C4-2B (cell line): Measurements from ENCODE around the gene EPS15.
"Not testable (repeated sequence)": the region's sequence is repeated elsewhere in the genome, so short reads cannot be mapped to it uniquely, and the experiment has no call there.

Experiments used
- H3K27ac ChIP-seq: fragments of 450-650 bp; 2 replicates; pipeline ENCODE4 v1.5.1; 2017
- ZFX ChIP-seq: fragments of 450-650 bp; IDR thresholded peaks from 2 replicates; pipeline ENCODE4 v1.6.1; 2017
- TF ChIP-seq, protein P1 (sequence below): fragments of 450-650 bp; conservative IDR thresholded peaks from 2 replicates; pipeline ENCODE4 v1.5.1; 2017; ENCODE audit warnings: mild to moderate bottlenecking

EPS15 gene

DNA sequence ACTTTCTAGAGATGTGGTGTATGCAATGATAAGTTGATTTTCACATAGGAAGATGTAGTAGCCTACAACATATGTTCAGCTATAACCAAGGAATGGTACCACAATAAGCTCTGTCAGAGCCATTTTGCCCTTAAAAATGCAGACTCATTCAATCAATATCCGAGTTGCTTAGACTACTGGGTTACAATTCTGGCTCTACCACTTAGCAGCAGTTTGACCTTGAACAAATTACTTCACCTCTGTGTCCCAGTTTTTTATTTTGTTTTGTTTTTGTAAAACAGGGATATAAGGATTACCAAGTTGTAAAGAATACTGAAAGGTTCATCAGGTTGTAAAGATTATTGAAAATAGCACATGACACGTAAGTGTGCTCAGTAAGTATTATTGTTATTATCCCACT lies 9.3 kb downstream of the EPS15 start:
- TF ChIP-seq ZFX: no peak
- TF ChIP-seq, protein P1, sequence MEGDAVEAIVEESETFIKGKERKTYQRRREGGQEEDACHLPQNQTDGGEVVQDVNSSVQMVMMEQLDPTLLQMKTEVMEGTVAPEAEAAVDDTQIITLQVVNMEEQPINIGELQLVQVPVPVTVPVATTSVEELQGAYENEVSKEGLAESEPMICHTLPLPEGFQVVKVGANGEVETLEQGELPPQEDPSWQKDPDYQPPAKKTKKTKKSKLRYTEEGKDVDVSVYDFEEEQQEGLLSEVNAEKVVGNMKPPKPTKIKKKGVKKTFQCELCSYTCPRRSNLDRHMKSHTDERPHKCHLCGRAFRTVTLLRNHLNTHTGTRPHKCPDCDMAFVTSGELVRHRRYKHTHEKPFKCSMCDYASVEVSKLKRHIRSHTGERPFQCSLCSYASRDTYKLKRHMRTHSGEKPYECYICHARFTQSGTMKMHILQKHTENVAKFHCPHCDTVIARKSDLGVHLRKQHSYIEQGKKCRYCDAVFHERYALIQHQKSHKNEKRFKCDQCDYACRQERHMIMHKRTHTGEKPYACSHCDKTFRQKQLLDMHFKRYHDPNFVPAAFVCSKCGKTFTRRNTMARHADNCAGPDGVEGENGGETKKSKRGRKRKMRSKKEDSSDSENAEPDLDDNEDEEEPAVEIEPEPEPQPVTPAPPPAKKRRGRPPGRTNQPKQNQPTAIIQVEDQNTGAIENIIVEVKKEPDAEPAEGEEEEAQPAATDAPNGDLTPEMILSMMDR: no peak
- no peak overlapping the region for H3K27ac ChIP-seq

DNA sequence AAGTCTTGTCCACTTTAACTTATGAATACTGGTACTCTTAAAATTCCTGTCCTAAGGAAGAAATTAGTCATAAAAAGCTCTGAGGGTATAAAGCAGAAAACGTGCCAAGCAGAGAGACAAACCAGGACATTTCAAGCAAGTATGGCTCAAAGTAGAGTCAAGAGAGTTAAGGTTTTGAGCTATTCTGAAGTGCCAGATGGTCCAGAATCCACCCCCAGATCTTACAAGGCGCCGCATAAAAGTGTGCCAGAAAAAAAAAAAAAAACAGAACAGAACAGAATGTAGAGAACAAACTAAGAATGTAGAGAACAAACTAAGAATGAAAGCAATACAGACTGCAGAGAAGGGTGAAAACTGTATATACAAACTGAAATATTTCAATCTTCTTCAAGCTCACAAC lies 12.5 kb downstream of the EPS15 start:
- no peak overlapping the region for H3K27ac ChIP-seq
- TF ChIP-seq, protein P1: no peak
- TF ChIP-seq ZFX: no peak

DNA sequence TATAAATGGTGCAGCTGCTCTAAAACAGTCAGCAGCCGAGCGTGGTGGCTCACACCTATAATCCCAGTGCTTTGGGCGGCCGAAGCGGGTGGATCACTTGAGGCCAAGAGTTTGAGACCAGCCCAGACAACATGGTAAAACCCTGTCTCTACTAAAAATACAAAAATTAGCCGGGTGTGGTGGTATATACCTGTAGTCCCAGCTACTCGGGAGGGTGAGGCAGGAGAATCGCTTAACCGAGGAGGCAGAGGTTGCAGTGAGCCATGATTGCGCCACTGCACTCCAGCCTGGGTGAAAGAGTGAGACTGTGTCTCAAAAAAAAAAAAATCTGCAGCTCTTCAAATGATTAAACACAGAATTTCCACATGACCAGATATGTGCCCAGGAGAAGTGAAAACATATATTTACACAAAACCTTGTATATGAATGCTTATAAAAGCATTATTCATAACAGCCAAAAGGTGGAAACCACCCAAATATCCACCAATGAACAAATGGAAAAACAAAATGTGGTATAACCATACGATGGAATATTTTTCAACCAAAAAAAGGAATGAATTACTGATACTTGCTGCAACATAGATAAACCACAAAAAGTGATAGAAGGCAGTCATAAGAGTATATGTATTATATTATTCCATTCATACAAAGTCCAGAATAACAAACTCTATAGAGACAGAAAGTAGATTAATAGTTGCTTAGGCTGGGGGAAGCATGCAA lies 14.1 kb downstream of the EPS15 start:
- no peak for TF ChIP-seq ZFX
- TF ChIP-seq, protein P1: no peak
- H3K27ac ChIP-seq: no peak overlapping the region

DNA sequence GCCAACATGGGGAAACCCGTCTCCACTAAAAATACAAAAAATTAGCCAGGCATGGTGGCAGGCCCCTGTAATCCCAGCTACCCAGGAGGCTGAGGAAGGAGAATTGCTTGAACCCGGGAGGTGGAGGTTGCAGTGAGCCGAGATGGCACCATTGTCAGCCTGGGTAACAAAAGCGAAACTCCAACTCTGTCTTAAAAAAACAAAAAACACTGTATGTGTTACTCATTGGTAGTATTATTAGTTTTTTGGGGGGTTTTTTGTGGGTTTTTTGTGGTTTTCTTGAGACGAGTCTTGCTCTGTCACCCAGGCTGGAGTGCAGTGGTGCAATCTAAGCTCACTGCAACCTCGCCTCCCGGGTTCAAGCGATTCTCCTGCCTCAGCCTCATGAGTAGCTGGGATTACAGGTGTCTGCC lies 17.8 kb downstream of the EPS15 start:
- not testable (repeated sequence) for H3K27ac ChIP-seq

DNA sequence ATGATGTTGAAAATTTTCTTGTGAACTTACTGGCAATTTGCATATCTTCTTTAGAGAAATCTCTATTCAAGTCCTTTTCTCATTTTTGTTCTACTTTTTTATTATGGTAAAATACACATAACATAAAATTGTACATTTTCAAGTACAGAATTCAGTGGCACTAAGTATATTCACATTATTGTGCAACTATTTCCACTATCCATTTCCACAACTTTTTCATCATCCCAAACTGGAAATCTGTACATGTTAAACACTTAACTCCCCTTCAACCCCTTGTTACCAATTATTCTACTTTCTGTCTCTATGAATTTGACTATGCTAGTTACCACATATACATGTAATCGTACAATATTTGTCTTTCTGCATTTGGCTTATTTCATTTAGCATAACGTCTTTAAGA lies 19.4 kb downstream of the EPS15 start:
- TF ChIP-seq, protein P1: no peak
- TF ChIP-seq ZFX: no peak

DNA sequence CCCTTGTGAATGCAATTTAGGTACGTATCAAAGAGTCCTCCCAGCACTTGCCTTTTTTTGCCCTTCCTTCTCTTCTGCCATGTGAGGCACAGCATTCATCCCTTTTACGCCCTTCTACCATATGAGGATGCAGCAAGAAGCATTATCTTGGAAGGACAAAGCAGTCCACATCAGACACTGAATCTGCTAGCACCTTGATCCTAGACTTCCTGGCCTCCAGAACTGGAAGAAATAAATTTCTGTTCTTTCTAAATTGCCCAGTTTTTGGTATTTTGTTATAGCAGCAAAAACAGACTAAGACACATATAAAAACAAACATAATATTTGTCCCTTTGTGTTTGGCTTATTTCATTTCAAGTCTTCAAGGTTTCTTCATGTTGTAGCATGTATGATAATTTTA lies 20.1 kb downstream of the EPS15 start:
- H3K27ac ChIP-seq: no peak overlapping the region
- TF ChIP-seq ZFX: no peak
- TF ChIP-seq, protein P1: no peak

More for the DNA sequence above, 19.4 kb downstream of the EPS15 start:
- H3K27ac ChIP-seq: no peak overlapping the region

DNA sequence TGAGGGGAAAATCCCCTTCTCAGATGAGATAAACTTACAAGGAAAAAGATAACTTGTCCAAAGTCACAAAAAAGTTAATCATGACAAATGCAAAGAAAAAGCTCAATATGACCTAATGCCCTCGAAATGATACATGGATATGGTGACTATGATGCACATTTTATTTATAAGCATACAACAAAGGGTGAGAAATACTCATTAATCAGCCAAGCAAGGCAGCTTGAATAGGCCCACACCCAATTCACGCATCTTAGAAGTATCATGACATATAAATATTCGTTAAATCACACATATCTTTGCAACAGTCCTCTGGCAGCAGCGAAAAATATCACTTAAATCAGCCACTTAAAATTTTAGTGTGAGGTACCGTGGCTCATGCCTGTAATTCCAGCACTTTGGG lies 21.7 kb downstream of the EPS15 start:
- TF ChIP-seq, protein P1: no peak
- no peak for TF ChIP-seq ZFX
- H3K27ac ChIP-seq: no peak overlapping the region
